HG02571 (cell line): ENCODE results near the gene UVSSA.
"Not testable (repeated sequence)": the region's sequence is repeated elsewhere in the genome, so short reads cannot be mapped to it uniquely, and the experiment has no call there.

Experiments
- ATAC-seq: cut with Tn5 transposase; IDR thresholded peaks from one replicate; pipeline ENCODE4 v1.9.1; 2021; ENCODE audit warnings: mild to moderate bottlenecking, moderate library complexity; ENCODE audit not compliant: unreplicated experiment

The UVSSA gene

GRCh38 chr4:1416051-1416947 lies 69.3 kb downstream of the UVSSA start:
- no peak for ATAC-seq

- ATAC-seq, result no peak
Observed at GRCh38 chr4:1416948-1417260, 69.9 kb downstream of the UVSSA start.

GRCh38 chr4:1417522-1418390 lies 70.7 kb downstream of the UVSSA start:
- no peak for ATAC-seq

- ATAC-seq, result no peak
Observed at GRCh38 chr4:1418494-1419285, 71.7 kb downstream of the UVSSA start.

- ATAC-seq, result no peak
Observed at GRCh38 chr4:1419708-1420107, 72.7 kb downstream of the UVSSA start.

GRCh38 chr4:1421657-1422056 lies 74.6 kb downstream of the UVSSA start:
- ATAC-seq, result no peak

- ATAC-seq, result no peak
Observed at GRCh38 chr4:1427010-1427409, 80.0 kb downstream of the UVSSA start.

GRCh38 chr4:1443688-1444172 lies 96.7 kb downstream of the UVSSA start:
- not testable (repeated sequence) for ATAC-seq
